Bronchial epithelial cell (primary cell): ENCODE results near the gene CHN2. TPM values are rescaled to one million over a fixed set of nuclear protein-coding genes. Genes with fewer than 3 reads are reported as not detected.

ENCODE experiments used
- DNase-seq: peaks from one replicate; pipeline ENCODE4 v3.0.0-alpha.2; 2010; ENCODE audit warnings: low read depth
- FAIRE-seq: peaks from 2 replicates; lab custom pipeline; 2011; peaks lifted over from hg19 to GRCh38; lab: Jason Lieb, UNC
- H3K27me3 ChIP-seq: 2 replicates; pipeline ENCODE4 v1.5.1; 2011; ENCODE audit warnings: low read length; ENCODE audit not compliant: control insufficient read depth, insufficient read depth
- H3K36me3 ChIP-seq: 2 replicates; pipeline ENCODE4 v1.5.1; 2011; ENCODE audit warnings: low read length; ENCODE audit not compliant: control insufficient read depth, insufficient read depth
- H3K4me3 ChIP-seq: 2 replicates; pipeline ENCODE4 v1.5.1; 2011; ENCODE audit warnings: mild to moderate bottlenecking, low read depth, low read length, control low read depth
- CTCF ChIP-seq: IDR thresholded peaks from 2 replicates; pipeline ENCODE4 v1.5.1; 2011; ENCODE audit warnings: mild to moderate bottlenecking, moderate library complexity, low read length, control low read depth, inconsistent platforms; ENCODE audit not compliant: insufficient read depth, severe bottlenecking
- total RNA-seq: library from RNA; depleted of rRNA; stranded (reverse); fragments of >200 nt; gene quantifications from 2 replicates; pipeline ENCODE4 v1.2.1, GENCODE V29; 2014

Gene CHN2
- total RNA-seq, 1 donor from 2014 or later: 0.53 TPM

- FAIRE-seq (no peak), DNase-seq (no peak)
- TF ChIP-seq CTCF: no peak
- H3K36me3 ChIP-seq: no peaks in the 10 kb centered on the region
- peaks cover 4% of the 10 kb centered on the region for H3K27me3 ChIP-seq
- no peak overlapping the region for H3K4me3 ChIP-seq
Measured at GRCh38 chr7:29278337-29279069, 83.9 kb downstream of the CHN2 start.

- peak; percentile 83 for DNase-seq
- Histone ChIP-seq H3K36me3 (no peaks in the 10 kb centered on the region), H3K27me3 (peaks cover 4% of the 10 kb centered on the region), H3K4me3 (no peak overlapping the region)
- no peak for FAIRE-seq
- TF ChIP-seq CTCF: no peak
Measured at GRCh38 chr7:29281782-29282541, 87.4 kb downstream of the CHN2 start.

- H3K4me3 ChIP-seq: no peak overlapping the region
- H3K27me3 ChIP-seq: no peaks in the 10 kb centered on the region
- no peak for DNase-seq
- FAIRE-seq: no peak
- no peak for TF ChIP-seq CTCF
- H3K36me3 ChIP-seq: no peaks in the 10 kb centered on the region
Measured at GRCh38 chr7:29282819-29283414, 88.3 kb downstream of the CHN2 start.

- no peak for FAIRE-seq
- no peaks in the 10 kb centered on the region for H3K36me3 ChIP-seq
- no peak overlapping the region for H3K4me3 ChIP-seq
- DNase-seq: no peak
- H3K27me3 ChIP-seq: no peaks in the 10 kb centered on the region
- no peak for TF ChIP-seq CTCF
Measured at GRCh38 chr7:29284696-29285443, 90.3 kb downstream of the CHN2 start.

- peak; percentile 93 for FAIRE-seq
- TF ChIP-seq CTCF: no peak
- no peaks in the 10 kb centered on the region for H3K36me3 ChIP-seq
- H3K27me3 ChIP-seq: no peaks in the 10 kb centered on the region
- peak; percentile 97 for DNase-seq
- H3K4me3 ChIP-seq: no peak overlapping the region
Measured at GRCh38 chr7:29285444-29285793, 90.8 kb downstream of the CHN2 start.
